DMS114 treated with DMSO at 0.1 percent for 48 hours (cell line): Measurements from ENCODE around the gene ARHGEF7.

Source experiments
- DNase-seq: peaks from one replicate; lab custom pipeline; 2025; ENCODE audit not compliant: unreplicated experiment; lab: John Stamatoyannopoulos, UW

Gene ARHGEF7

GRCh38 chr13:111292710-111293485, 177.8 kb downstream of the ARHGEF7 start:
- DNase-seq = no peak

- DNase-seq = no peak
These were observed 180.8 kb downstream of the ARHGEF7 start for GRCh38 chr13:111295886-111296285.

GRCh38 chr13:111296417-111296816, 181.3 kb downstream of the ARHGEF7 start:
- no peak for DNase-seq

- no peak for DNase-seq
These were observed 183.3 kb downstream of the ARHGEF7 start for GRCh38 chr13:111298214-111298975.

GRCh38 chr13:111302045-111302726, 187.1 kb downstream of the ARHGEF7 start:
- DNase-seq = no peak

- DNase-seq = no peak
These were observed 188.4 kb downstream of the ARHGEF7 start for GRCh38 chr13:111303559-111303958.

- no peak for DNase-seq
These were observed 189.0 kb downstream of the ARHGEF7 start for GRCh38 chr13:111304041-111304544.

GRCh38 chr13:111304603-111305289, 189.6 kb downstream of the ARHGEF7 start:
- no peak for DNase-seq

- no peak for DNase-seq
These were observed 198.0 kb downstream of the ARHGEF7 start for GRCh38 chr13:111312944-111313590.

GRCh38 chr13:111313911-111314425, 198.9 kb downstream of the ARHGEF7 start:
- no peak for DNase-seq

GRCh38 chr13:111314852-111315251, 199.7 kb downstream of the ARHGEF7 start:
- no peak for DNase-seq

- DNase-seq = no peak
These were observed 200.4 kb downstream of the ARHGEF7 start for GRCh38 chr13:111315347-111315995.

- no peak for DNase-seq
These were observed 201.1 kb downstream of the ARHGEF7 start for GRCh38 chr13:111316161-111316730.

GRCh38 chr13:111317042-111317550, 202.0 kb downstream of the ARHGEF7 start:
- DNase-seq = no peak

GRCh38 chr13:111317571-111318345, 202.6 kb downstream of the ARHGEF7 start:
- DNase-seq = no peak

GRCh38 chr13:111318386-111318785, 203.3 kb downstream of the ARHGEF7 start:
- no peak for DNase-seq

GRCh38 chr13:111319521-111319920, 204.4 kb downstream of the ARHGEF7 start:
- DNase-seq = no peak
